GM21619 (cell line): ENCODE measurements around the gene BAD.
"Not testable (repeated sequence)": the region's sequence is repeated elsewhere in the genome, so short reads cannot be mapped to it uniquely, and the experiment has no call there.

Experiments used
- ATAC-seq: cut with Tn5 transposase; IDR thresholded peaks from one replicate; pipeline ENCODE4 v1.9.1; 2021; ENCODE audit not compliant: unreplicated experiment

Gene BAD

GRCh38 chr11:64284048-64284961, at the start of gene BAD:
Gene BAD, minus strand, starts transcription at chr11:64284665. Its CDS starts 297 bp downstream, at chr11:64284368.
- peak; percentile 70 for ATAC-seq

DNA sequence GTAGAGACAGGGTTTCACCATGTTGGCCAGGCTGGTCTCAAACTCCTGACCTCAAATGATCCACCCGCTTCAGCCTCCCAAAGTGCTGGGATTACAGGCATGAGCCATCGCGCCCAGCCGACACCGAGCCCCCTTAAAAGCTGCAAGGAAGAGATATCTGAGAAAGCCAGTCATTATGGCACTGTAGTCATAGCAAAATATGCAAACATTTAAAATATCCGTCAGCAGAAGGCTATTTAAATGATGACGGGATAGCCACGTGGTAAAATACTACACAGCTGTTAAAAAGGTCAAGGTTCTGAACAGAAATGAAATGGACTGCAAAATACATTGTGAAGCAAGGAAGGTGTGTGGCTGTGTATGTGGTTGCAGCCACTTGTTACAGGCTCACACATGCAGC, 49.1 kb upstream of the BAD start:
- no peak for ATAC-seq

DNA sequence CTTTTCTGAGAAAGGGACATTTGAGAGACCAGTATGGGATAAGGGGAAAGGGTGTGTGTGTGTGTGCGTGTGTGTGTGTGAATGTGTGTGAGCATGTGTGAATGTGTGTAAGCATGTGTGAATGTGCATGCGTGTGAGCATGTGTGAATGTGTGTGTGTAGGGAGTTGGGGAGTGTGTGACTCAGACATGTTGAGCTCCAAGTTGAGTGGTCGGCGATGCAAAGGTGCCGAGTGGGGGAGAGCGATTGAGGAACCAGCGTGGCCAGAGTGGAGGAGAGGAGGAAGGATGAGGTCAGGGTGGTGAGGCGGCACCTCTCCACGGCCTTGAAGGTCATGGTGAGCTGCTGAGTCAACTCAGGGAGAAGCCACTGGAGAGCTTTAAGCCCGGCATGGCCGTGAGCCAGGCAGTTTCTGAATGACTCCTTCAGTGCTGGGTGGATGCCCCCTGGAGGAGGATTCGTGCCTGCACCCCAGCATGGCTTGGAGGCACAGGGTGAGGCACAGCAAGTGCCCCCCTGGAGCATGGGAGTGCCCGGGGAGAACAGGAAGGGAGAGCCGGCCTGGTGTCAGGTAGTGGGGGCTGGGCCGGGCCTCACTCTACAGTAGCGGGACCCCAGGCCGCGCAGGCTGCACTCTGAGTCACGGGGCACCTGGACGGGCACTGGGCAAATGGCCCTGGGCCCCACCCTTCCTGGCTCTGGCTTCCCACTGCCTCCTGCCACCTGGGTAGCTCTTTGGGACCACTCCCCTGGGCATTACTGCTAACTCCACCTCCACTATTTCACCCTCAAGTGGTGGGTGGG, 47.3 kb upstream of the BAD start:
- no peak for ATAC-seq

DNA sequence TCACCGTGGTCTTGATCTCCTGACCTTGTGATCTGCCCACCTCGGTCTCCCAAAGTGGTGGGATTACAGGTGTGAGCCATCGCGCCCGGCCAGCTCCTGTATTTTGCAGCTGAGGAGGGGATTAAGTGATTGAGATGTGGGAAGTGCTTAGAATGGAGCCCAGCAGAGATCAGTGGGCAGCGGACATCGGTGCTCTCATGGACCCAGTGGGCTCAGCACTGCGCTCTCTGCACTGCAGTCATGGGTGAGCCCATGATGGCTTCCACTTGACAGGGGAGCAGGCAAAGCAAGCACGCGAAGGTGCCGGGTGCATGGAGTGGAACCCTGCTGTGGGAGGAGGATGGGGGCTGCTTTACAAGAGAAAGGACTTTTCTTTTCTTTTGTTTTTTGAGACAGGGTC, 46.4 kb upstream of the BAD start:
- no peak for ATAC-seq

- ATAC-seq = no peak
These were observed 43.5 kb upstream of the BAD start for GRCh38 chr11:64327993-64328392.

GRCh38 chr11:64327375-64327774, 42.9 kb upstream of the BAD start:
- no peak for ATAC-seq

GRCh38 chr11:64324692-64325469, 40.4 kb upstream of the BAD start:
- no peak for ATAC-seq

DNA sequence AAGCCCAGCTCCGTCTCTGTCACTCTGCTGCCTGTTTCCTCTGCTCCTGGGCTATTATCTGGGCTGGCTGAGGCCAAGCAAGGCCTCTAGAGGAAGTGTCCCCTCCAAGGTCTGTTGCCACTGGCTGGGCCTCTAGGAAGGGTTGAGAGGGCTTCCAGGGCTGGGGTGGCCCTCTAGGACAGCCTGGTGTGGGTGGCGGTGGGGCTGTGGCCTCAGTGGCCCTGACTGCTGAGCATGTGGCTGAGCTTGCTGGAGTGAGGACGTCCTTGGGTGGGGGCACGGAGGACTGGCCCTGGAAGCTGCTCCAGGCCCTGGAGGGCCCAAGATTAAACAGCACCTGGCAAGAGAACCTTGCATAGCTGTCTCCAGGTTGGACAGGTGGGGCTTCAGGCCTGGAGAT, 39.5 kb upstream of the BAD start:
- ATAC-seq = not testable (repeated sequence)

DNA sequence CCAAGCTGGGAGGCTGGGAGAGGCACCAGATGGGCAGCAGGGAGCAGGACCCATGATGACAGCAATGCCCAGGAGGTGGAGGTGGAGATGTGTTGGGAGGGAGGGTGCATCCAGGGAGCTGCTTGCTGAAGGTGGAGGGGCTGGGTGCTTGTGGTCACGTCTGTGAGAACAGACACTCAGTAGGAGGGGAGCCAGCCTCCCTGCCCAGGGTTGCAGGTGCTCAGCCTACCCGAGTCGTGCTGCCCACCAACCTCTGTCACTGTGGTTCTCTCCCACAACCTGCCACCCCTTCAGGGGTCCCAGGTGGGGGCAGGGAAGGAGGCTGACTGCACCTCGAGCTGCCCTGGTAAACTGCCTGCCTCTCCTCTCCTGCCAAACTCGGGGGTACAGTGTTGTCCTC, 38.9 kb upstream of the BAD start:
- no peak for ATAC-seq

GRCh38 chr11:64322925-64323260, 38.4 kb upstream of the BAD start:
- ATAC-seq = no peak

DNA sequence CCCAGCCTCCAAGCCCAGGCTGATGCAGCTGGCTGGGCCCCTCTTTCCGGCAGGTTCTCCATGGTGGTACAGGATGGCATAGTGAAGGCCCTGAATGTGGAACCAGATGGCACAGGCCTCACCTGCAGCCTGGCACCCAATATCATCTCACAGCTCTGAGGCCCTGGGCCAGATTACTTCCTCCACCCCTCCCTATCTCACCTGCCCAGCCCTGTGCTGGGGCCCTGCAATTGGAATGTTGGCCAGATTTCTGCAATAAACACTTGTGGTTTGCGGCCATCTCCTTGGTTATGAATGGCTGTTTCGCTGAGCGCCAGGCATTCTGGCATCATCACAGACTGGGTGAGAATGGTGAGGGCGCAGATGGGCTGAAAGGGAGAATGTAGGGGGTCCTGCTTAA, 37.1 kb upstream of the BAD start:
- ATAC-seq = no peak

DNA sequence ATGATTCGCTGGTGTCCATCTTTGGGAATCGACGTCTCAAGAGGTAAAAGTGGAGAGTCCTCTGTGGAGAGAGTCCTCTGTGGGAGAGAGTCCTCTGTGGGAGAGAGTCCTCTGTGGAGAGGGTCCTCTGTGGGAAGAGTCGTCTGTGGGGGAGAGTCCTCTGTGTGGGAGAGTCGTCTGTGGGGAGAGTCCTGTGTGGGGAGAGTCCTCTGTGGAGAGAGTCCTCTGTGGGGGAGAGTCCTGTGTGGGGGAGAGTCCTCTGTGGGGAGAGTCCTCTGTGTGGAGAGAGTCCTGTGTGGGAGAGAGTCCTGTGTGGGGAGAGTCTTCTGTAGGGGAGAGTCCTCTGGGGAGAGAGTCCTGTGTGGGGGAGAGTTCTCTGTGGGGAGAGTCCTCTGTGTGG, 36.6 kb upstream of the BAD start:
- no peak for ATAC-seq

GRCh38 chr11:64320556-64320955, 36.1 kb upstream of the BAD start:
- no peak for ATAC-seq

DNA sequence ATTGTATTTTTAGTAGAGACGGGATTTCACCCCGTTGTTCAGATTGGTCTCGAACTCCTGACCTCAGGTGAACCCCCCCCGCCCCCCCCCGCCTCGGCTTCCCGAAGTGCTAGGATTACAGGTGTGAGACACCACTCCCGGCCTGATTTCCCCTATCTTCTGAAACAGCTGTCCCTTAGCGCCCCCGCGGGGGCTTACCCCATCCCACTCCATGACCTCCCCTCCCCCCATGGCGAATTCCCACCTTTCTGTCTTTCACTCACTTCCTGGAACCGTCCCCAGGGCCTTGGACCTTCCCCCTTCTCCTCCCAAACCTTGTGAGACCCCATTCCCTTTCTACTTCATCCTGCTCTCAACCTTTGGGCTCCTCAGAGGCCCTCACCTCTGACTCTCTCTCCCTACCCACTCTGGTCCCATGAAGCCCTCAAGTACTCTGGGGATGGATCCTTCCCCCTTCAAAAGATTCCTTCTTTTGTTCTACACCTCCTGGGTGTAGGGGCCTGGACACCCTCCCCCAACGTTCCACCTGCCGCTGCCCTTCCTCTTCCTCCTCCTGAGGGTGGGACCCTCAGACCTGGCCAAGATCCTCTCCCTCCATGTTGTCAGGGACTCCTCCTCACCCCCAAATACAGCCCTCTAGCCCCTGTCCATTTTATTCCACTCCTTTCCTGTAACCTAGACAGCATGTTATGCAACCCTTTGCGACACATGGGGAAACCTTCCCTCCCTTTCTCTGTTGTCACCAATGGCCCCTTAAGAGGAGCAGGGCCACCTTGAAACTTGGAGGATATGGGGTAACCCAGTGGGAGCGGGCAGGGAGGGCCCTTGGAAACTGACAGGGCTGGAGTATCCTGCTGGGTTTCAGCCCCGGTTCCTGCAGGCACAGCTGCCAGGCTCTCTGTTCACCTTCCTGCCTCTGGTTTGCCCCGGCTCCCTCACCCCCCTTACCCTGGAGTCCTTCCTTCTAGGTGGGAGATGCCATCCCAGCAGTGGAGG, 34.6 kb upstream of the BAD start:
- ATAC-seq = no peak

GRCh38 chr11:64317961-64318765, 33.7 kb upstream of the BAD start, which contains the start of gene PRDX5:
Gene PRDX5, plus strand, starts transcription at chr11:64318121. Its CDS starts 95 bp downstream, at chr11:64318216.
- peak; percentile 55 for ATAC-seq

- ATAC-seq = peak; percentile 53
These were observed 33.0 kb upstream of the BAD start, which contains the start of gene TRMT112 for GRCh38 chr11:64317325-64317960. Gene TRMT112, minus strand, starts transcription at chr11:64317559. Its CDS starts 33 bp downstream, at chr11:64317526.

GRCh38 chr11:64316672-64317324, 32.3 kb upstream of the BAD start:
- ATAC-seq = peak; percentile 2
